Non-pigmented ciliary epithelial cell (primary cell): ENCODE data around the gene NOX4.
"Not testable (repeated sequence)": the region's sequence is repeated elsewhere in the genome, so short reads cannot be mapped to it uniquely, and the experiment has no call there.

Source experiments
- DNase-seq: peaks from one replicate; pipeline ENCODE4 v3.0.0-alpha.2; 2010; ENCODE audit warnings: low read depth

The NOX4 gene

GRCh38 chr11:89295023-89295422 lies 196.2 kb downstream of the NOX4 start:
- DNase-seq = not testable (repeated sequence)

GRCh38 chr11:89293965-89294679 lies 197.1 kb downstream of the NOX4 start:
- no peak for DNase-seq

- not testable (repeated sequence) for DNase-seq
These were observed 203.2 kb downstream of the NOX4 start for GRCh38 chr11:89288004-89288403.

DNA sequence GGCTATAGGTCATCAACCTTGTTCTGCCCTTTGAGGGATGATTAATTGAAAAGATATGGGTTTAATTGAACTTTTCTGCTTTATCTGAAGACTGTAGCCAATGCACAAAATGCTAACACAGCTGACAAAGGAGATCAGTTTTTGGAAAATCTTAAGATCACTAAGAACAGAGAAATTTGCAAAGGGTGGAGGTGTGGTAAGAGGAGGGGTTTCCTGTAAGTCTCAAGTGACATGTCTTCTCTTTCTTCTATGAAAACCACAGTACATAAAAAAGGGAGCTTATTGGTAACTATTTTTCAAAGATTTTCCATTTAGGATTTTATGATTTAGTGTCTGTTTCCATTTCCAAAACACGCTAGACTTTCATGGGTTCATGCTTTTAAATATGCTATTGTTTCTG lies 204.6 kb downstream of the NOX4 start:
- not testable (repeated sequence) for DNase-seq

DNA sequence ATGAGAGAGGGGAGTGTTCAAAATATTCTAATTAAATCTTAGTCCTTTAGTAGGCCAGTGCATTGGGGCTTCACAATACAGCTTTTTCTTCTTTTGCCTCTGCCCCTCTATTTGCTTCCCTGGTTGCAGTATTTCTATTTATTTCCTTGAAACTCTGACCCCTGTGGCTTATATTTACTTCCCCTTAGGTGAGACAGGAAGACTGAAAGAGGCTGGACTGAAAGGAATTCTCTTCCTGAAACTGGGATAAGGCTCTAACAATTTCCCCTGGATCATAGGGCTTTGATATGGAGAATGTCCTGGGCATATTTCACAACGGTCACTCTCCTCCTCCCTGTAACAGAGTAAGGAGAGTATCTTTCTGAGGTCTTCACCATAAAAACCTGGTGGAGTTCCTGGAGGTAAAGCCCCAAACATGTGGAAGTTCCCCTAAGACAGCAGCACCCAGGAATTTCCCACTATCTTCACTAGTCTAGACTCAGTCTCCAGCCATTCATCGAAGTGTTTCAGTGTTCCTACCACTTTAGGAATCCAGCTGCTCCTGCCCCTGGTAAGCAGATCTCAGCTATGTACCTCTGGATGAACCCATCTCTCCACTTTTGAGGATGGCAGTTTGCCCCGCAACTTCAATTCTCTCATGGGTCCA lies 210.0 kb downstream of the NOX4 start:
- DNase-seq = not testable (repeated sequence)

DNA sequence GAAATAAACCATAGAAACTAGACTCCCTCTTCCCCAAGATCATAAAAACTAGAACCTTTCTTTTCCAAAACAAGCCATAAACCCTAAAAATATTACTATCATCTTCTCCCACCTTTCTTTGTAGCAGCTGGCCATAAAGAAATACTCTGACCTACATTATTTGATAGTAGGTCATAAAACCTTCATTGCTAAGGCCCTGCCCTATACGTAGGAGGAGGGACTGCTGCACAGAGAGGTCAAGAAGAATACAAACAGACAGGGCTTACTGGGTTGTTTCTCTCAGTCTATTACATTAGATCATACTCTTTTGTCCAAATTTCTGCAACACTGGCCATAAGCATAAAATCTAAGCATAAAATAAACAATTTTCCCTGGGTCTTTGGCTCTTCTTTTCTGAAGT lies 212.0 kb downstream of the NOX4 start:
- DNase-seq = no peak

DNA sequence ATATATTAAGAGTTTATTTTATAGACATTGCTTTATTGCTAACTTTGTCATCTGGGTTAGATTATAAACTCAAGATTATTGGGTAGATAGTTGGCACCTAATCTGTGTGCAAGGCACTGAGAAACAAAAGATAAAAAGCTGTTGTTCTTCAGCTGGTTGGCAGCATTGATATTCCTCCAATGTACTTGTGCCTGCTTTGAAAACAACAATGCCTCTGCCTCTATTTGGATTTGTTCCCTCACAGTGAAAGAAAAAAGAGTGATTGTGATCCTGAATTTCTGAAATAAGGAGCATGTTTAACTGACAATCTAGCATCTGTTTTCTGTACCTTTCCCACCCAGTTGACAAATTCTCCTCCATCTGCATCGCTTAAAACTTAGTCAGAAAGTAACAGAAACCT lies 215.2 kb downstream of the NOX4 start:
- DNase-seq = no peak
